HEK293T (cell line): ENCODE data around the gene AOPEP.

Source experiments
- CTCF ChIA-PET: fragments of 350-600 bp; formaldehyde crosslinking; extraction: SDS; loops from one replicate; lab custom pipeline; 2021; ENCODE audit warnings: antibody characterized with exemption, inconsistent platforms; lab: Yijun Ruan, JAX
- POLR2A ChIA-PET: fragments of 350-600 bp; formaldehyde crosslinking; extraction: SDS; loops from one replicate; lab custom pipeline; 2020; ENCODE audit warnings: antibody characterized with exemption, inconsistent platforms; lab: Yijun Ruan, JAX
- DNase-seq: peaks from one replicate; pipeline ENCODE4 v3.0.0; 2012; ENCODE audit warnings: mixed read lengths; ENCODE audit errors: extremely low spot score
- ARNT ChIP-seq: fragments of 450-650 bp; IDR thresholded peaks from 2 replicates; pipeline ENCODE4 v1.6.1; 2017; ENCODE audit warnings: mild to moderate bottlenecking
- BHLHE40 ChIP-seq: fragments of 450-650 bp; IDR thresholded peaks from 2 replicates; pipeline ENCODE4 v1.6.1; 2016; ENCODE audit warnings: mild to moderate bottlenecking, moderate library complexity, borderline replicate concordance
- CTBP1 ChIP-seq: fragments of 450-650 bp; IDR thresholded peaks from 2 replicates; pipeline ENCODE4 v1.6.1; 2016; ENCODE audit warnings: borderline replicate concordance
- ELF4 ChIP-seq: fragments of 450-650 bp; IDR thresholded peaks from 2 replicates; pipeline ENCODE4 v1.6.1; 2017; ENCODE audit warnings: antibody characterized with exemption
- FOXA1 ChIP-seq: fragments of 450-650 bp; IDR thresholded peaks from 2 replicates; pipeline ENCODE4 v1.6.1; 2016; ENCODE audit warnings: mild to moderate bottlenecking
- FOXK2 ChIP-seq: fragments of 450-650 bp; IDR thresholded peaks from 2 replicates; pipeline ENCODE4 v1.6.1; 2016; ENCODE audit warnings: mild to moderate bottlenecking
- FOXM1 ChIP-seq: fragments of 450-650 bp; IDR thresholded peaks from 2 replicates; pipeline ENCODE4 v1.6.1; 2017; ENCODE audit warnings: mild to moderate bottlenecking, borderline replicate concordance
- HDGF ChIP-seq: fragments of 450-650 bp; IDR thresholded peaks from 2 replicates; pipeline ENCODE4 v1.6.1; 2017; ENCODE audit warnings: antibody characterized with exemption, borderline replicate concordance
- L3MBTL2 ChIP-seq: fragments of 450-650 bp; conservative IDR thresholded peaks from 2 replicates; pipeline ENCODE4 v1.6.1; 2016; ENCODE audit warnings: mild to moderate bottlenecking
- LEF1 ChIP-seq: fragments of 450-650 bp; IDR thresholded peaks from 2 replicates; pipeline ENCODE4 v1.6.1; 2017; ENCODE audit warnings: mild to moderate bottlenecking, borderline replicate concordance
- NFRKB ChIP-seq: fragments of 450-650 bp; IDR thresholded peaks from 2 replicates; pipeline ENCODE4 v1.6.1; 2016; ENCODE audit warnings: mild to moderate bottlenecking, moderate library complexity
- SP1 ChIP-seq: fragments of 450-650 bp; IDR thresholded peaks from 2 replicates; pipeline ENCODE4 v1.6.1; 2017
- SUZ12 ChIP-seq: fragments of 450-650 bp; IDR thresholded peaks from 2 replicates; pipeline ENCODE4 v1.6.1; 2016; ENCODE audit warnings: mild to moderate bottlenecking
- TARDBP ChIP-seq: fragments of 450-650 bp; IDR thresholded peaks from 2 replicates; pipeline ENCODE4 v1.6.1; 2016
- ZNF384 ChIP-seq: fragments of 450-650 bp; IDR thresholded peaks from 2 replicates; pipeline ENCODE4 v1.6.1; 2016
- TF ChIP-seq, protein P1 (sequence below): fragments of 450-650 bp; IDR thresholded peaks from 2 replicates; pipeline ENCODE4 v1.6.1; 2016

Gene AOPEP

DNA sequence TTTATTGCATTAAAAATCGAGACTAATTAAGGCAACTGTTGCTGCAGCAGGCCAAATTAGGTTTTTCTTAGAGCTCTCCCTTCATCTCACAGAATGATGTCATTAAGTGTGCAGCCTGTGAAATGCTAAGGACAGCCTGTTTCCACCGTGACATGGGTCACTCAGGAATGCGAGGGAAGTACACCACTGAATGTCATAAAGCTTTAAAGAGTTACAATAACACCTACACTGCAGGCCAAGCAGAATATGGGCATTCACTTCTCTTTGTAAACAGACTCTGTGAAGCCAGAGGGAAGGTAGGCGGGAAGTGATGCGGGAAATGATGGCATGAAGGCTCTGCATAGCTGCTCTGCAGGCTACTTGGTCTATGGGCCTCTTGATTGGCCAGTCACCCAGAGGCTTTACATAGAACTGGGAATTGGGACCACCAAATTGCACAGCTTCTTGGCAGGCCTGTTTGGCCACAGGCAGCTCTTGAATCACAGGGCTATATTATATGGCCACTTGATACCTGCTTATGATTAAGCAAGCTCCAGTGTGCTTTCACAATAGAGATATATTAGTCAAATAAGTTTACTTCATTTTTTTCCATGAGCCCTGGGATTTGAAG, 28.4 kb upstream of the AOPEP start:
- CTCF ChIA-PET = interaction anchor here (1.1 to 2.6 kb wide), 4 partner anchors 17 to 470 kb away, joined by 3 to 7 read pairs (median 4); no protein-coding TSS in a partner anchor
- DNase-seq = peak; percentile 14
- POLR2A ChIA-PET = interaction anchor here (0.9 to 1.2 kb wide), 3 partner anchors 28 to 37 kb away, joined by 3 to 5 read pairs (median 3); no protein-coding TSS in a partner anchor
- no peak for TF ChIP-seq FOXA1

GRCh38 chr9:94699715-94700373, 26.7 kb upstream of the AOPEP start:
- TF ChIP-seq HDGF (no peak), FOXM1 (no peak), SUZ12 (no peak), BHLHE40 (no peak), ELF4 (no peak), ARNT (no peak), L3MBTL2 (no peak), TARDBP (no peak), CTBP1 (no peak), NFRKB (no peak), ZNF384 (no peak), SP1 (no peak), FOXA1 (no peak), FOXK2 (no peak), LEF1 (no peak)
- TF ChIP-seq, protein P1, sequence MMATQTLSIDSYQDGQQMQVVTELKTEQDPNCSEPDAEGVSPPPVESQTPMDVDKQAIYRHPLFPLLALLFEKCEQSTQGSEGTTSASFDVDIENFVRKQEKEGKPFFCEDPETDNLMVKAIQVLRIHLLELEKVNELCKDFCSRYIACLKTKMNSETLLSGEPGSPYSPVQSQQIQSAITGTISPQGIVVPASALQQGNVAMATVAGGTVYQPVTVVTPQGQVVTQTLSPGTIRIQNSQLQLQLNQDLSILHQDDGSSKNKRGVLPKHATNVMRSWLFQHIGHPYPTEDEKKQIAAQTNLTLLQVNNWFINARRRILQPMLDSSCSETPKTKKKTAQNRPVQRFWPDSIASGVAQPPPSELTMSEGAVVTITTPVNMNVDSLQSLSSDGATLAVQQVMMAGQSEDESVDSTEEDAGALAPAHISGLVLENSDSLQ = no peak
- DNase-seq = no peak
- POLR2A ChIA-PET = no interaction called here
- CTCF ChIA-PET = interaction anchor here (0.7 to 2.6 kb wide), 2 partner anchors 19 to 427 kb away, joined by 3 to 7 read pairs; no protein-coding TSS in a partner anchor

GRCh38 chr9:94700445-94700844, 26.1 kb upstream of the AOPEP start:
- CTCF ChIA-PET = no interaction called here
- TF ChIP-seq SP1 (no peak), TARDBP (no peak), L3MBTL2 (no peak), FOXA1 (no peak), CTBP1 (no peak), BHLHE40 (no peak), ZNF384 (no peak), ARNT (no peak), ELF4 (no peak), SUZ12 (no peak), HDGF (no peak), LEF1 (no peak), NFRKB (no peak), FOXM1 (no peak), FOXK2 (no peak)
- TF ChIP-seq, protein P1 = no peak
- POLR2A ChIA-PET = no interaction called here
- no peak for DNase-seq

- POLR2A ChIA-PET = no interaction called here
- no peak for DNase-seq
- TF ChIP-seq L3MBTL2 = no peak
- no peak for TF ChIP-seq ARNT
- no peak for TF ChIP-seq NFRKB
- no peak for TF ChIP-seq BHLHE40
- CTCF ChIA-PET = no interaction called here
These were observed 22.9 kb upstream of the AOPEP start for GRCh38 chr9:94703488-94704140.

- CTCF ChIA-PET = interaction anchor here (1.4 kb wide), 1 partner anchor 21 kb away, joined by 3 read pairs; the partner anchor contains the start of gene AOPEP
- POLR2A ChIA-PET = interaction anchor here (0.9 kb wide), 1 partner anchor 21 kb away, joined by 3 read pairs; the partner anchor contains the start of gene AOPEP
- no peak for DNase-seq
- TF ChIP-seq ELF4 = no peak
- TF ChIP-seq FOXM1 = no peak
- TF ChIP-seq SP1 = no peak
- no peak for TF ChIP-seq FOXK2
- TF ChIP-seq CTBP1 = no peak
- TF ChIP-seq ZNF384 = no peak
- TF ChIP-seq, protein P1 = no peak
- TF ChIP-seq LEF1 = no peak
- TF ChIP-seq ARNT = no peak
- TF ChIP-seq L3MBTL2 = no peak
- TF ChIP-seq NFRKB = no peak
These were observed 21.3 kb upstream of the AOPEP start for GRCh38 chr9:94705162-94705702.

DNA sequence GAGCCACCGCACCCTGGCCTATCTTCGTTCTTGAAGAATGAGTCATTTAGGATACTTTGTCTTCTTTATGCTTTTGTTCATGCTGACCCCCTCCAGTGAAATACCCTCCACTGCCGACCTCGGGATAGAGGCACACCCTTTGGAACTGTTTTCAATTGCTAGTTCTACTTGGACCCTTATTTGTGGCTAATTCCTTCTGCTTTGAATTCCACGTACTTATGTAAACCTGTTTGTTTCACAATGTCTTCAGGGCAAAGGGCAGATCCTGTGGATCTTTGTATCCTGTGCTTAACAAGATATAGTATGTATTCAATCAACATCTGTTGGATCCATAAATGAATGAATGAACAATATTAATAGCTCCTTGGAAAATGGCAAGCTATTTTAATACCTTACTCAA, 19.6 kb upstream of the AOPEP start:
- no peak for DNase-seq
- TF ChIP-seq L3MBTL2 (no peak), HDGF (no peak), BHLHE40 (no peak), FOXA1 (no peak), TARDBP (no peak), NFRKB (no peak), CTBP1 (no peak)
- CTCF ChIA-PET = no interaction called here
- POLR2A ChIA-PET = no interaction called here
